A549 (cell line): Measurements from ENCODE around the gene PIPOX. TPM values are rescaled to one million over a fixed set of nuclear protein-coding genes. Genes with fewer than 3 reads are reported as not detected.

Source experiments
- ATAC-seq, 2 experiments: fragments of 200-7000 bp in 1 of 2; fragments of >200 bp in 1 of 2; cut with Nextera tagmentation in 1 of 2; cut with Tn5 transposase in 1 of 2; 3 replicates each; pipeline versions ENCODE4 v1.8.0 to v1.9.1; 2018 to 2020; ENCODE audit warnings: mild to moderate bottlenecking in 1 of 2, moderate library complexity in 1 of 2
- CTCF ChIA-PET: fragments of 300-600 bp; sonication (Branson Sonifier 250); formaldehyde crosslinking; extraction: SDS; loops from one replicate; lab custom pipeline; 2021; ENCODE audit warnings: antibody characterized with exemption, inconsistent platforms; lab: Yijun Ruan, JAX
- POLR2A ChIA-PET: fragments of 350-600 bp; formaldehyde crosslinking; extraction: SDS; loops from one replicate; lab custom pipeline; 2021; ENCODE audit warnings: antibody characterized with exemption, inconsistent platforms; lab: Yijun Ruan, JAX
- DNase-seq, 2 experiments: peaks; one replicate each; pipeline versions ENCODE4 v3.0.0 to v3.0.0-alpha.2; 2011 to 2016; ENCODE audit warnings: low read depth in 1 of 2, low spot score in 1 of 2
- FAIRE-seq: peaks from 2 replicates; lab custom pipeline; 2011; peaks lifted over from hg19 to GRCh38; lab: Jason Lieb, UNC
- H3K27ac ChIP-seq, 2 experiments: fragments of >200 bp; sonication (Bioruptor Twin); formaldehyde crosslinking; 3 replicates each; pipeline ENCODE4 v1.5.1; 2016 to 2017
- H3K4me1 ChIP-seq: fragments of >200 bp; sonication (Bioruptor Twin); formaldehyde crosslinking; 3 replicates; pipeline ENCODE4 v1.6.1; 2016
- H3K4me2 ChIP-seq: fragments of >200 bp; sonication (Bioruptor Twin); formaldehyde crosslinking; 3 replicates; pipeline ENCODE4 v1.6.1; 2016
- H3K4me3 ChIP-seq: fragments of >200 bp; sonication (Bioruptor Twin); formaldehyde crosslinking; 3 replicates; pipeline ENCODE4 v1.5.1; 2016
- H3K9me3 ChIP-seq: fragments of >200 bp; sonication (Bioruptor Twin); formaldehyde crosslinking; 3 replicates; pipeline ENCODE4 v1.6.1; 2016
- BHLHE40 ChIP-seq: IDR thresholded peaks from 2 replicates; pipeline ENCODE4 v1.6.1; 2012; ENCODE audit warnings: low read depth, low read length, inconsistent platforms
- ELK1 ChIP-seq: fragments of 150-350 bp; IDR thresholded peaks from 2 replicates; pipeline ENCODE4 v1.6.1; 2014; ENCODE audit warnings: low read depth, mild to moderate bottlenecking, low read length
- ESRRA ChIP-seq: fragments of 150-350 bp; IDR thresholded peaks from 2 replicates; pipeline ENCODE4 v1.6.1; 2014; ENCODE audit warnings: mild to moderate bottlenecking, low read length, borderline replicate concordance
- FOSB ChIP-seq: fragments of 250-450 bp; sonication (Bioruptor Pico); IDR thresholded peaks from 2 replicates; pipeline ENCODE4 v1.5.0; 2020; ENCODE audit warnings: mild to moderate bottlenecking, moderate library complexity
- GATA3 ChIP-seq: IDR thresholded peaks from 2 replicates; pipeline ENCODE4 v1.6.1; 2012; ENCODE audit warnings: borderline replicate concordance
- HDAC2 ChIP-seq: fragments of 200-600 bp; sonication (generic); IDR thresholded peaks from 2 replicates; pipeline ENCODE4 v1.6.1; 2016
- HES2 ChIP-seq: fragments of >200 bp; sonication (Bioruptor Twin); formaldehyde crosslinking; IDR thresholded peaks from 2 replicates; pipeline ENCODE4 v1.6.1; 2016
- JUN ChIP-seq, 2 experiments: fragments of >200 bp; sonication (Bioruptor Twin); formaldehyde crosslinking; IDR thresholded peaks; 2 replicates in 1 of 2; 3 replicates in 1 of 2; pipeline ENCODE4 v1.6.1; 2016 to 2017
- KDM5A ChIP-seq: fragments of 200-600 bp; sonication (generic); IDR thresholded peaks from 2 replicates; pipeline ENCODE4 v1.6.1; 2016; ENCODE audit warnings: antibody characterized with exemption, mild to moderate bottlenecking
- MAX ChIP-seq: IDR thresholded peaks from 2 replicates; pipeline ENCODE4 v1.6.1; 2012
- RARB ChIP-seq: fragments of 250-450 bp; sonication (Bioruptor Pico); IDR thresholded peaks from 2 replicates; pipeline ENCODE4 v1.8.0; 2021; ENCODE audit warnings: mild to moderate bottlenecking, moderate library complexity
- RNF2 ChIP-seq: fragments of 200-600 bp; sonication (generic); IDR thresholded peaks from 2 replicates; pipeline ENCODE4 v1.6.1; 2016; ENCODE audit warnings: low read depth, mild to moderate bottlenecking, antibody characterized with exemption, moderate library complexity, borderline replicate concordance
- SREBF2 ChIP-seq: fragments of 450-650 bp; IDR thresholded peaks from 2 replicates; pipeline ENCODE4 v1.6.1; 2014; ENCODE audit warnings: mild to moderate bottlenecking, moderate library complexity
- TFCP2L1 ChIP-seq: fragments of 250-450 bp; sonication (Bioruptor Pico); IDR thresholded peaks from 2 replicates; pipeline ENCODE4 v1.5.0; 2021; ENCODE audit warnings: mild to moderate bottlenecking
- ZNF302 ChIP-seq: fragments of 250-450 bp; sonication (Bioruptor Pico); IDR thresholded peaks from 2 replicates; pipeline ENCODE4 v1.9.0; 2021; ENCODE audit warnings: inconsistent platforms, mild to moderate bottlenecking, moderate library complexity
- ZSCAN20 ChIP-seq: fragments of 250-450 bp; sonication (Bioruptor Pico); IDR thresholded peaks from 2 replicates; pipeline ENCODE4 v1.8.0; 2022; ENCODE audit warnings: mild to moderate bottlenecking, moderate library complexity
- WGBS: methylation state at CpG from one replicate; pipeline ENCODE4 v1.1.6; 2017; ENCODE audit errors: missing lambda C conversion rate; 5-methylcytosine and 5-hydroxymethylcytosine counted together
- polyA plus RNA-seq, 4 experiments: library from polyadenylated mRNA; depleted of rRNA in 3 of 4; stranded (reverse); fragments of >200 nt; fragmentation: RNase III in 1 of 4; extraction: RNeasy Plus Mini Kit Qiagen cat#74134 plus additional on column Dnase treatment in 1 of 4; gene quantifications; 2 replicates in 3 of 4; 3 replicates in 1 of 4; pipeline ENCODE4 v1.2.3, GENCODE V29; 2011 to 2017
- TF ChIP-seq, protein P1 (sequence below): fragments of 450-650 bp; IDR thresholded peaks from 2 replicates; pipeline ENCODE4 v1.6.1; 2014; ENCODE audit warnings: antibody characterized with exemption
- TF ChIP-seq, protein P2 (sequence below): fragments of 200-600 bp; sonication (generic); IDR thresholded peaks from 2 replicates; pipeline ENCODE4 v1.6.1; 2016; ENCODE audit warnings: antibody characterized with exemption, mild to moderate bottlenecking, moderate library complexity

PIPOX gene
- polyA plus RNA-seq, 2 of the 4 experiments (the other 2 are of a cell fraction) = 0.39 to 0.94 TPM

- Histone ChIP-seq H3K4me2 (no peak overlapping the region), H3K4me3 (no peak overlapping the region), H3K4me1 (no peaks in the 10 kb centered on the region), H3K27ac (no peak overlapping the region), H3K9me3 (no peaks in the 10 kb centered on the region)
- 85% methylated on average over 19 of the region's 19 CpGs for WGBS
- ChIA-PET CTCF (interaction anchor here (0.7 to 1.5 kb wide), 6 partner anchors 8 to 104 kb away, joined by 3 to 5 read pairs (median 4); no protein-coding TSS in a partner anchor), POLR2A (no interaction called here)
- TF ChIP-seq RNF2 = no peak
- DNase-seq (no peak), FAIRE-seq (no peak), ATAC-seq (no peak)
Observed at GRCh38 chr17:29069526-29070041, 26.6 kb downstream of the PIPOX start.

- H3K4me1 ChIP-seq = no peaks in the 10 kb centered on the region
- no peaks in the 10 kb centered on the region for H3K9me3 ChIP-seq
- no peak overlapping the region for H3K27ac ChIP-seq
- TF ChIP-seq ELK1 = no peak
- no peak for TF ChIP-seq BHLHE40
- no peak for TF ChIP-seq TFCP2L1 (CRISPR knock-in tag)
- no peak for TF ChIP-seq RNF2
- no peak for TF ChIP-seq MAX
- TF ChIP-seq ZNF302 (CRISPR knock-in tag) = no peak
- TF ChIP-seq, protein P1, sequence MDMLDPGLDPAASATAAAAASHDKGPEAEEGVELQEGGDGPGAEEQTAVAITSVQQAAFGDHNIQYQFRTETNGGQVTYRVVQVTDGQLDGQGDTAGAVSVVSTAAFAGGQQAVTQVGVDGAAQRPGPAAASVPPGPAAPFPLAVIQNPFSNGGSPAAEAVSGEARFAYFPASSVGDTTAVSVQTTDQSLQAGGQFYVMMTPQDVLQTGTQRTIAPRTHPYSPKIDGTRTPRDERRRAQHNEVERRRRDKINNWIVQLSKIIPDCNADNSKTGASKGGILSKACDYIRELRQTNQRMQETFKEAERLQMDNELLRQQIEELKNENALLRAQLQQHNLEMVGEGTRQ = no peak
- DNase-seq (no peak), FAIRE-seq (no peak), ATAC-seq (no peak)
- ChIA-PET CTCF (interaction anchor here (1.0 to 1.5 kb wide), 5 partner anchors 8 to 105 kb away, joined by 3 to 5 read pairs (median 4); no protein-coding TSS in a partner anchor), POLR2A (no interaction called here)
- H3K4me3 ChIP-seq = no peak overlapping the region
- WGBS = 80% methylated on average over 10 of the region's 10 CpGs
- H3K4me2 ChIP-seq = no peak overlapping the region
Observed at GRCh38 chr17:29070308-29070707, 27.4 kb downstream of the PIPOX start.

DNA sequence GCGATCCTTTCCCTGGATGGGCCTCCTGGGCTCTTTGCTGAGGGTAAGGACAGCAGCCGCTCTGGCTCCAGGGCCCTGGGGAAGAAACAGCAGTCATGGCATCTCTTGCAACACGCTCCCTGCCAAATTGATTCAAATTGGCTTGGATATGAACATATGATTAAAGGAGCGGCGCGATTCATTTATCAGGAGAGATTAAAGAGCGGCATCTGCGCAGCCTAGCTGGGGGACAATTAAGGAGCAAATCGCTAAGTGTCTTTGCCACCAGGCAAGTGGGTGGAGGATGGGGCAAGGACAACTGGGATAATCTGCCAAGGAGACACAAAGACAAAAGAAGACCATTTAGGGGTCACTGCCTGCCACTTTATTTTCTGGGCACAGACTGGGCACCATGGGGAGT is 27.8 kb downstream of the PIPOX start:
- FAIRE-seq (no peak), DNase-seq (no peak)
- Histone ChIP-seq H3K4me2 (no peak overlapping the region), H3K9me3 (no peaks in the 10 kb centered on the region), H3K27ac (no peak overlapping the region)
- 86% methylated on average over 9 of the region's 9 CpGs for WGBS
- TF ChIP-seq GATA3 = no peak
- TF ChIP-seq HDAC2 = no peak
- TF ChIP-seq KDM5A = no peak
- TF ChIP-seq, all 56 proteins: peak for 0
- no peak for ATAC-seq
- Histone ChIP-seq H3K4me3 (no peak overlapping the region), H3K4me1 (no peaks in the 10 kb centered on the region)
- POLR2A ChIA-PET = no interaction called here
- CTCF ChIA-PET = interaction anchor here (0.7 to 2.0 kb wide), 5 partner anchors 11 to 105 kb away, joined by 3 to 6 read pairs (median 4); no protein-coding TSS in a partner anchor

GRCh38 chr17:29071303-29071702 is 28.4 kb downstream of the PIPOX start:
- Histone ChIP-seq H3K4me2 (no peak overlapping the region), H3K9me3 (no peaks in the 10 kb centered on the region), H3K4me1 (no peaks in the 10 kb centered on the region), H3K4me3 (no peak overlapping the region), H3K27ac (no peak overlapping the region)
- FAIRE-seq (no peak), DNase-seq (no peak), ATAC-seq (no peak)
- 89% methylated on average over 1 of the region's 1 CpG for WGBS
- ChIA-PET POLR2A (interaction anchor here (0.6 kb wide), 1 partner anchor 88 kb away, joined by 4 read pairs; no protein-coding TSS in a partner anchor), CTCF (interaction anchor here (0.7 to 2.0 kb wide), 5 partner anchors 8 to 98 kb away, joined by 3 to 6 read pairs (median 4); no protein-coding TSS in a partner anchor)
- TF ChIP-seq FOSB (CRISPR knock-in tag) (no peak), SREBF2 (no peak), RARB (no peak)

- WGBS = 96% methylated on average over 2 of the region's 2 CpGs
- no peak overlapping the region for H3K4me2 ChIP-seq
- no peaks in the 10 kb centered on the region for H3K9me3 ChIP-seq
- no peak for ATAC-seq
- no peak for FAIRE-seq
- H3K4me3 ChIP-seq = no peak overlapping the region
- no peaks in the 10 kb centered on the region; the same call in 2 of the 3 replicates for H3K4me1 ChIP-seq
- CTCF ChIA-PET = interaction anchor here (1.6 to 2.0 kb wide), 2 partner anchors 9 to 10 kb away, joined by 3 to 5 read pairs; no protein-coding TSS in a partner anchor
- DNase-seq = no peak
- POLR2A ChIA-PET = no interaction called here
- no peak overlapping the region for H3K27ac ChIP-seq
- TF ChIP-seq FOSB (CRISPR knock-in tag) (no peak), RARB (no peak), SREBF2 (no peak), JUN (IDR thresholded peaks at IDR 0.05) (no peak), ZSCAN20 (CRISPR knock-in tag) (no peak), BHLHE40 (no peak), ESRRA (no peak), HES2 (no peak)
- TF ChIP-seq, protein P2, sequence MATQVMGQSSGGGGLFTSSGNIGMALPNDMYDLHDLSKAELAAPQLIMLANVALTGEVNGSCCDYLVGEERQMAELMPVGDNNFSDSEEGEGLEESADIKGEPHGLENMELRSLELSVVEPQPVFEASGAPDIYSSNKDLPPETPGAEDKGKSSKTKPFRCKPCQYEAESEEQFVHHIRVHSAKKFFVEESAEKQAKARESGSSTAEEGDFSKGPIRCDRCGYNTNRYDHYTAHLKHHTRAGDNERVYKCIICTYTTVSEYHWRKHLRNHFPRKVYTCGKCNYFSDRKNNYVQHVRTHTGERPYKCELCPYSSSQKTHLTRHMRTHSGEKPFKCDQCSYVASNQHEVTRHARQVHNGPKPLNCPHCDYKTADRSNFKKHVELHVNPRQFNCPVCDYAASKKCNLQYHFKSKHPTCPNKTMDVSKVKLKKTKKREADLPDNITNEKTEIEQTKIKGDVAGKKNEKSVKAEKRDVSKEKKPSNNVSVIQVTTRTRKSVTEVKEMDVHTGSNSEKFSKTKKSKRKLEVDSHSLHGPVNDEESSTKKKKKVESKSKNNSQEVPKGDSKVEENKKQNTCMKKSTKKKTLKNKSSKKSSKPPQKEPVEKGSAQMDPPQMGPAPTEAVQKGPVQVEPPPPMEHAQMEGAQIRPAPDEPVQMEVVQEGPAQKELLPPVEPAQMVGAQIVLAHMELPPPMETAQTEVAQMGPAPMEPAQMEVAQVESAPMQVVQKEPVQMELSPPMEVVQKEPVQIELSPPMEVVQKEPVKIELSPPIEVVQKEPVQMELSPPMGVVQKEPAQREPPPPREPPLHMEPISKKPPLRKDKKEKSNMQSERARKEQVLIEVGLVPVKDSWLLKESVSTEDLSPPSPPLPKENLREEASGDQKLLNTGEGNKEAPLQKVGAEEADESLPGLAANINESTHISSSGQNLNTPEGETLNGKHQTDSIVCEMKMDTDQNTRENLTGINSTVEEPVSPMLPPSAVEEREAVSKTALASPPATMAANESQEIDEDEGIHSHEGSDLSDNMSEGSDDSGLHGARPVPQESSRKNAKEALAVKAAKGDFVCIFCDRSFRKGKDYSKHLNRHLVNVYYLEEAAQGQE = no peak
Observed at GRCh38 chr17:29073045-29073444, 30.1 kb downstream of the PIPOX start.
